ENCODE measurements around the gene TREM1.
"Not testable (repeated sequence)": the region's sequence is repeated elsewhere in the genome, so short reads cannot be mapped to it uniquely, and the experiment has no call there.

GRCh38 chr6:41246529-41246928, 40.0 kb downstream of the TREM1 start:
- not testable (repeated sequence) for TF ChIP-seq CTCF (IDR thresholded peaks at IDR 0.05; ENCODE audit: low read depth, low read length); POLR2A (IDR thresholded peaks at IDR 0.05; ENCODE audit: extremely low read depth, insufficient read length)
